Ramos (cell line): Measurements from ENCODE around the gene TNFRSF6B.

Experiments used
- in situ Hi-C: fragments of 300-500 bp; cut with MboI; formaldehyde crosslinking; loops from one replicate; pipeline ENCODE4 v1.14.3; 2022; ENCODE audit warnings: low sequenced_read_pairs; ENCODE audit not compliant: unreplicated experiment

The TNFRSF6B gene

GRCh38 chr20:63682384-63683139, 13.9 kb upstream of the TNFRSF6B start:
- in situ Hi-C loops, result no loop called here

DNA sequence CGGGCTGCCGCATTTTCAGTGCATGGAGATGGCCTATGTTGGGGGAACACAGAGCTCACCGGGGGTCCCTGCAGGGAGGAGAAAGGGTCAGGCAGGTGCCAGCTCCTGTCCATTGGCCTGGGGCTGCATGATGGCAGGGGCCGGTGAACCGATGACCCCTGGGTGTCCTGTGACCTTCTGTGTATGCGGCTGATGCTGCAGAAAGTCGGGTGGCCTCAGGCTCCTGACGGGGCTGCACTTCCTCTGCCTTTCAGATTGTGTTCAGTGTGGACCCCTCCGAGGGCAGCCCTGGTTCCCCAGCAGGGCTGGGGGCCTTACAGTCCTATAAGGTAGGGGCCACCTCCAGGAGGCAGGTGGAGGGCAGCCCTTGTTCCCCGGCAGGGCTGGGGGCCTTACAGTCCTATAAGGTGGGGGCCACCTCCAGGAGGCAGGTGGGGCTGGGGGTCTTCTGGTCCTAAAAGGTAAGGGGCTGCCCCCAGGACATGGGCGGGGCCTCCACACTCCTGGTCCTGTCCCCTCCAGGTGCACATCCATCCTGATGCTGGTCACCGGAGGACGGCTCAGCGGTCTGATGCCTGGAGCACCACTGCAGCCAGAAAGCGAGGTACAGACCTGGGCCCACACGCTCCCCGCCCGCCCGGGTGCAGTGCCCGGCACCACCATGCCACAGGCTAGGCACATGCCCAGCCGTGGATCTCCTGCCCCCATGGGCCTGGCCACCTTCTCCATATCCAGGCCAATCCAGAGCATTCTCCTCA, 11.0 kb upstream of the TNFRSF6B start:
- in situ Hi-C loops, result no loop called here

DNA sequence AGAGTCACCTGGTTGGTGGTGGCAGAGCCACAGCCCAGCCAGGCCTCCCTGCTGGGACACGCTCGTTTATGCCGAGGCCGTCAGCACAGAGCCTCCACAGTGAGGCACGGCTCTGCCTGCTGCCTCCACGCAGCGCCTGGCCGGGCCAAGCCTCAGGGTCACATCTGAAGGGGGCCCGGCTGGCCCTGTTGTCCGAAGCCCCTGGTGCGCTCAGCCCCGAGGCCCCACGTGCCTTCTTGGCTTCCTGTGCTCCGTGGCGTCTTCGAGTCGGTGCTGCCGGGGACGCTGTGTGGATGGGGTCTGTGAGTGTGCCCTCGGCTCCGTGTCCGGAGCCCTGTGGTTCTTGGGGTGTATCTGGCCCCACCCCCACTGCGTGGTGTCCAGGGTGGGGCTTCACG, 10.4 kb upstream of the TNFRSF6B start:
- in situ Hi-C loops, result no loop called here

- in situ Hi-C loops, result no loop called here
Measured at GRCh38 chr20:63686492-63687321, 9.7 kb upstream of the TNFRSF6B start.

DNA sequence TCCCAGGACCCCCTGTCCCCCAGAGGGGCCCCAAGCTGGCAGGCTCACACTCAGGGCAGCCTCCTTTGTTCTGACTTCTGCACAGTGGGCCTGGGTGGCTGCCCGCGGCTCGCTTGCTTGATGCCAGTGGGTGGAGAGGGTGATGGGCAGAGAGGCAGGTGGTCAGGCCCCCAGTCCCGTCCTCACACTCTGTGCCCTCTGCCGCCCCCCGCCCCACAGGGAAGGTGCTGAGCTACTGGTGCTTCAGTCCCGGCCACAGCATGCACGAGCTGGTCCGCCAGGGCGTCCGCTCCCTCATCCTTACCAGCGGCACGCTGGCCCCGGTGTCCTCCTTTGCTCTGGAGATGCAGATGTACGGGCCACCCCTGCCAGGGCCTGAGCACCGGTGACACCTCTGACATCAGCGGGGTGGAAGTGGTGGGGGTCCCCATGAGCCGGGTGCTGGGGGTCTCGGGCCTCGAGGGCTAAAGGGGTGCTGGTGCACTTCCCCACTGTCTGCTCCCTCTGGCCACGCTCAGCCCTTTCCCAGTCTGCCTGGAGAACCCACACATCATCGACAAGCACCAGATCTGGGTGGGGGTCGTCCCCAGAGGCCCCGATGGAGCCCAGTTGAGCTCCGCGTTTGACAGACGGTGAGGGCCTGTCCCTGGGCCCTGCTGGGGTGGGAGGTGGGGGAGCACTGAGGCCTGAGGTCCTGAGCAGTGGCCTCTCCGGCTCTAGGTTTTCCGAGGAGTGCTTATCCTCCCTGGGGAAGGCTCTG, 8.9 kb upstream of the TNFRSF6B start:
- in situ Hi-C loops, result no loop called here

DNA sequence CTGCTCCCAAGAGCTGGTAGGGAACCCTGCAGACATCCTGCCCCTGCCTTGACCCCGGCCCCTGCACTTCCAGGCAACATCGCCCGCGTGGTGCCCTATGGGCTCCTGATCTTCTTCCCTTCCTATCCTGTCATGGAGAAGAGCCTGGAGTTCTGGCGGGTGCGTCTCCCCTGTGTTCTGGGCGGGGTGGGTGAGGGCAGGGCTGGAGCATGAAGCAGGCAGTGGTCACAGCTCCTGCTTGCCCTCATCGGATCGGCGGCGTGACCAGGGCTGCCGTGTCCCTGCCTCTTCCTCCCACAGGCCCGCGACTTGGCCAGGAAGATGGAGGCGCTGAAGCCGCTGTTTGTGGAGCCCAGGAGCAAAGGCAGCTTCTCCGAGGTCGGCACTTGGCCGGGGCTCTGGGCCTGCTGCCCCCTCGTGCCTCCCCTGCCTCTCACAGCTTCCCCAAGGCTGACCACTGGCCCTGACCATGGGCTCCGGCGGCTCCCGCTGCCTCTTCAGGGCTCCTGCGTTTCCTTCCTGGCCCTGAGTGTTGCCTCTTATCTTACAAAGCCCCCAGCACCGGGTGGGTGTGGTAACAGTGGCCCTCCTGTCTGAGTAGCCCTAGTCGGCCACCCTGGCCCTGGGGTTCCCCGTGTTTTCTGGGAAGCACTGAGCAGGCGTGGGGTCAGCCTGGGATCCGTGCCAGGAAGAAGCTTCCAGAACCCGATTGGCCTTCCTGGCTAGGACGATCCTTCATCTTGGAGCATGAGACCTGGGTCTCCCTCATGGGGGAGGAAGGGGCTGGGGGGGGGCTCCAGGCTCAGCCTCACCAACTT, 8.0 kb upstream of the TNFRSF6B start:
- in situ Hi-C loops, result no loop called here

DNA sequence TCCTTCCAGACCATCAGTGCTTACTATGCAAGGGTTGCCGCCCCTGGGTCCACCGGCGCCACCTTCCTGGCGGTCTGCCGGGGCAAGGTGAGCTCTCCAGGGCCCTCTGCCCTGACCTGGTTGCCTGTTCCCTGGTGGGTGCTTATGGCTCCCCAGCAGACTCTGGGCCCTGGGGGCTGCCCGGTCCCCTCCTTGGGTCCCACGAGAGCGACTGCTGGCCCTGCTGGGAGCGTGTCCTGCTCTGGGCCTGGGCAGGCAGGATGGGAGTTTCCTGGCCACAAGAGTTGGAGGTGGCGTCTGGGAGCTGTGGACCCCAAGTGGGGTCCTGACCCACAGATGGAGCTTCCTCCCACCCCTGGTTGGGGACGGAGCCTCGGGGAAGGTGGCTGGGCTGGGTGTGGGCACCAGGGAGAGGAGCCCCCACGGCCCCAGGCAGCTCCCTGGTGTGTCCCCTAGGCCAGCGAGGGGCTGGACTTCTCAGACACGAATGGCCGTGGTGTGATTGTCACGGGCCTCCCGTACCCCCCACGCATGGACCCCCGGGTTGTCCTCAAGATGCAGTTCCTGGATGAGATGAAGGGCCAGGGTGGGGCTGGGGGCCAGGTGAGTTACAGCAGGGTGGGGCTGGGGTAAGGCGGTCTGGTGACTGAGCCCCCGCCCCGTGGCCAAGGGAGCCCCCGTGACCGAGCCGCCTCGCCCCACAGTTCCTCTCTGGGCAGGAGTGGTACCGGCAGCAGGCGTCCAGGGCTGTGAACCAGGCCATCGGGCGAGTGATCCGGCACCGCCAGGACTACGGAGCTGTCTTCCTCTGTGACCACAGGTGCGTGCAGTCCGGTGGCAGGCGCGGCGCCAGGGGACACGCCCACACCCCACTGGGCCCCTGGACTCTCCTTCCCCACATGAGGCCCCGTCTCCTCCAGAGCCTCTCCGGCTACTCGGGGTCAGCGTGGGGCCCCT, 7.1 kb upstream of the TNFRSF6B start:
- in situ Hi-C loops, result no loop called here

DNA sequence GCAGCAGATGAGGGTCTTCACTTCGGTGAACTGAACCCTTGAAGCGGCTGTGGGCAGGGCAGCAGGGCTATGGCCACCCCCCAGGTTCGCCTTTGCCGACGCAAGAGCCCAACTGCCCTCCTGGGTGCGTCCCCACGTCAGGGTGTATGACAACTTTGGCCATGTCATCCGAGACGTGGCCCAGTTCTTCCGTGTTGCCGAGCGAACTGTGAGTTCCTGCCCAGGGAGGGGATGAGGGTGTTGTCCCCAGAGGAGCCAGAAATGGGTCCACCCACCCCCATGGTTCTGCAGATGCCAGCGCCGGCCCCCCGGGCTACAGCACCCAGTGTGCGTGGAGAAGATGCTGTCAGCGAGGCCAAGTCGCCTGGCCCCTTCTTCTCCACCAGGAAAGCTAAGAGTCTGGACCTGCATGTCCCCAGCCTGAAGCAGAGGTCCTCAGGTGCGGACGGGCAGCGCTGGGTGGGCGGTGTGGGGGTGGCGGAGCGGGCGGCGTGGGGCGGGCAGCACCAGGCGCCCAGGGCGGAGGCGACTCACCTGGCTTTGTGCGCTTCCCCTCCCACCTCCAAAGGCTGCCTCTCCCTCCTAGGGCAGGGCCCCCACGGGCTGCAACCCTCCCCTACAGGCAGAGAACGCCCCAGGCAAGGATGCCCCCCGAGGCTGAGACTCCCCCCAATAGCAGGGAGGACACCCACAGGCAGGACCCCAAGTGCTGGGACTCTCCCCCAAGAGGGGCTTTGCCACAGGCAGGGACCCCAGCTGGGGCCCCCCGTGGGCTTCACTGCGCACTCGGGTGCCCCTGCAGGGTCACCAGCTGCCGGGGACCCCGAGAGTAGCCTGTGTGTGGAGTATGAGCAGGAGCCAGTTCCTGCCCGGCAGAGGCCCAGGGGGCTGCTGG, 6.2 kb upstream of the TNFRSF6B start:
- in situ Hi-C loops, result no loop called here

DNA sequence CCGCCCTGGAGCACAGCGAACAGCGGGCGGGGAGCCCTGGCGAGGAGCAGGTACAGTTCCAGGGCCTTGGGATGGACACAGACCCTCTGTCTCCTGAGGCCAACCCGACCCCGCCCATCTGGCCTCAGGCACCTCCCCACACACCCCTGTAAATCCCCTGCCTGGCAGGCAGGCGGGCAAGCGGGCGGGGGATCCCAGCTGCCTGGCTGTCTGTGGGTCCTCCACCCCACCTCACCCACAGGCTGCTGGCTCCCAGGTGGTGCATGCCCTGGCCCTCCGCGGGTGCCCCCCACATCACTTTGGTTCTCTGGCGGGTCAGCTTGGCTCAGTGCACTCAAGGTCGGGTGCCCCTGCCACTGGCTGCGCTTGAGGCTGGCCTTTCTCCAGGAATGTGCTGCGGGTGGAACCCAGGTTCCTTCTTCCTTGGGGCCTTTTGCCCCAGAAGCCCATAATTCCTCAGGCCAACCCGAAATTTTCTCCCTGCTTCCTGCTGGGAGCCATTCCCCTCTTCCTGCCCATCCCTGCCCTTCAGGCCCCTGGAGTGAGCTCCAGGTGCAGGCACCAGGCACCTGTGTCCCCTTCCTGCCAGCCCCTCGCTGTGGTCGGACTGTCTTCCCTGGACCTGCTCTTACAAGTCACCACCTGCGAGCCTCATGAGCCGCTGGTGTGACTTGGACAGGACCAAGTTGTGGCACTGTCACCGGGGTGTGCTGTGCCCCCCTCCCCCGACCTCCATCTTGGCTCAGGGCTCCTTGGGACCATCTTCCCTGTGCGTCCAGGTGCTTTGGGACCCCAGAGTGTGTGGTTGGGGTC, 5.3 kb upstream of the TNFRSF6B start:
- in situ Hi-C loops, result no loop called here

DNA sequence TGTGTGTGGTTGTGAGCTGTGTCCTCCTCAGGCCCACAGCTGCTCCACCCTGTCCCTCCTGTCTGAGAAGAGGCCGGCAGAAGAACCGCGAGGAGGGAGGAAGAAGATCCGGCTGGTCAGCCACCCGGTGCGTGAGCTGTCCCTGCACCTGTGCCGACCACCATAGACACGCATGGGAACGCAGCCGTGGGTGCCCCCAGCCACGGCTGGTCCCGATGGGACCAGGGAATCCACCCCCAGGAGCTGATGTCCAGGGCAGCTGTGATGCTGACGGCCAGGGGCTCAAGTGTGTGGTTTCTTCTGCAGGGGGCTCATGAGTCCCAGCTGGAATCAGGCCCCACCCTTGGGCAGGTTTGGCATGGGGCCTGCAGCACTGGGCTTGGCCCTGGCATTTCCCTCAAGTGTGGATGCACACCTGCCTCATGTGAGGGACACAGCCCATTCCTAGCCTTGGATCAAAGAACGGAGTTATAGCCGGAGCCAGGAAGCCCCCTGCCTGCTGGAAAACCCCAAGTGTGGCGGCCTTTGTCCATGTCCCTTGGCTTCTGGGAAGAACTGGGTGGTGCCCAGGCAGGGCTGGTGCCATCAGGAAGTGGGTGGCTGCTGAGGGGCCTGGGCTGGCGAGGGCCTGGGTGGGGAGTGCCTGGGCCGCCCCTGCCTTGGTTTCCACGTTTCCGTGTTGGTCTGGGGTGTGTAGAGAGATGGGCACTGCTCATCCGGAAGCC, 4.6 kb upstream of the TNFRSF6B start:
- in situ Hi-C loops, result no loop called here

DNA sequence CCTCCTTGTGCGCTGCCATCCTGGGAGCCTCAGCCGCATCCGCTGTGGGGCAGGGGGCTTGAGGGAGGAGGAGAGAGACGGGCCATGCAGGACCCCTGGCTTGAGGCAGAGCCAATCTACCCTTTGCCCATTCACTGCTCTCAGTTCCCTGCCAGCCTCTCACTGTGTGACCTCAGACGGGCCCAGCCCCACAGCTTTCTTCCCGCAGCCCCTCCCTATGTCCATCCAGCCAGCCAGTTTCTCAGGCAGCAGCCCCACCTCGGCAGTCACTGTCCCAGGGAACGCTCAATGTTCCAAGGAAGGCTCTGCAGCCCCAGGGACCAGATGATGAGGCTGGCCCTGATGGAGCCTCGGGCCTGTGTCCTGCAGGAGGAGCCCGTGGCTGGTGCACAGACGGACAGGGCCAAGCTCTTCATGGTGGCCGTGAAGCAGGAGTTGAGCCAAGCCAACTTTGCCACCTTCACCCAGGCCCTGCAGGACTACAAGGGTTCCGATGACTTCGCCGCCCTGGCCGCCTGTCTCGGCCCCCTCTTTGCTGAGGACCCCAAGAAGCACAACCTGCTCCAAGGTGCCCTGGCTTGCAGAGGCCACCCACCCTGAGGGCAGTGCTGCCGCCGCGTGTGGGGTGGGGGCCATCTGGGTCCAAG, 3.9 kb upstream of the TNFRSF6B start:
- in situ Hi-C loops, result no loop called here

DNA sequence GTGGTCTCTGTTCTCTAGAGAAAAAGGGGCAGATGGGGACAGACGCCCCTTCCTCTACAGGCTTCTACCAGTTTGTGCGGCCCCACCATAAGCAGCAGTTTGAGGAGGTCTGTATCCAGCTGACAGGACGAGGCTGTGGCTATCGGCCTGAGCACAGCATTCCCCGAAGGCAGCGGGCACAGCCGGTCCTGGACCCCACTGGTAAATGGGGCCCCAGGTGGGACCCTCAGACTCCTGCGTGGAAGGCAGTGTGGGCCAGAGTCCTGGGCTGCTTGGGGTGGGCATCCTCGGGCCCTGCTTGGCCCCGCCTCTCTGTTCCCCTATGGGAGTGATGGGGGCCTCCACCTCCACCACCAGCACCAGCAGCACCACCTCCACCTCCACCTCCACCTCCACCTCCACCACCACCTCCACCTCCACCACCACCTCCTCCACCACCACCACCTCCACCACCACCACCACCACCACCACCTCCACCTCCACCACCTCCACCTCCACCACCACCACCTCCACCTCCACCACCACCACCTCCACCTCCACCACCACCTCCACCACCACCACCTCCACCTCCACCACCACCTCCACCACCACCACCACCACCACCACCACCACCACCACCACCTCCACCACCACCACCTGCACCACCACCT, 3.2 kb upstream of the TNFRSF6B start:
- in situ Hi-C loops, result no loop called here

DNA sequence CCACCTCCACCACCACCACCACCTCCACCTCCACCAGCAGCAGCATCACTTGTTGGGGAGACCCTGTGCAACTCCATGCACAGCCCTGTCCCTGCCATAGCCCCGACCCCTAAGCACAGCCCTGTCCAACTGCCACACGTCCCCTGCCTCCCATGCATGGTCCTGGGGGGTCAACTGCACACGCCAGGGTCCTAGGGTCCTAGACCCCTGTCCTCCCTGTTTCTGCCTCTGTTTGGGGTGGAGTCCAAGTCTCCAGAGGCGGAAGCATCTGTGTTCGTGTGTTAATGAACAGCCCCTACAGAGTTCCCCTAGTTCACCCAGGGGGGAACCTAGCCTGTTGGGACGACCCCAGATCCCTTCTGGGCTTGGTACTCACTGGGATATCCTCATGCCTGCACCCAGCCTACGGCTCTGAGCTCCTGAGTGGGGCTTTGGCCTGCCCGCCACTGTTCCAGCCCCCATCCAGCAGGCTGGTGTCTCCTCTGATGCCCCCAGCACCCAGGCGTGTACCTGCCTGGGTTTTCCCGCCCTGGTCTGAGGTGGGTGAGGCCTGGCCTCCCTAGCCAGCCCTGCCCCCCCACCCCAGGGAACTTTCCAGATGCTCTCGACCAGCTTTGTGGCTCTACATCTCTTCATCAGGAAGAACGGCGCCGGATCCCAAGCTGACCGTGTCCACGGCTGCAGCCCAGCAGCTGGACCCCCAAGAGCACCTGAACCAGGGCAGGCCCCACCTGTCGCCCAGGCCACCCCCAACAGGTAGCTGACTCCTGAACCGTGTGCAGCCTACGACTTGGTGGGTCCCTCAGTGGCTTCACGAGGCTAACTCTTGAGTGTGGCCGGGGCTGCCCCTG, 2.5 kb upstream of the TNFRSF6B start:
- in situ Hi-C loops, result no loop called here
